ENCODE results near the gene CFAP43.
A peak's percentile ranks its signal among the peaks of the same experiment; 100 is the strongest.

CFAP43 gene

GRCh38 chr10:104090611-104091010 is 141.6 kb downstream of the CFAP43 start:
- no peak for DNase-seq

- no peak for DNase-seq
Observed at GRCh38 chr10:104089621-104090020, 142.5 kb downstream of the CFAP43 start.

GRCh38 chr10:104088239-104088638 is 143.9 kb downstream of the CFAP43 start:
- no peak for DNase-seq

- DNase-seq: no peak
Observed at GRCh38 chr10:104085801-104086400, 146.3 kb downstream of the CFAP43 start, which contains the start of gene COL17A1. Gene COL17A1, minus strand, starts transcription at chr10:104085880. Its CDS starts 5,207 bp downstream, at chr10:104080673.

GRCh38 chr10:104084482-104085142 is 147.6 kb downstream of the CFAP43 start:
- DNase-seq: no peak

- DNase-seq: no peak
Observed at GRCh38 chr10:104081998-104082397, 150.2 kb downstream of the CFAP43 start.

GRCh38 chr10:104080762-104081161 is 151.4 kb downstream of the CFAP43 start:
- peak; percentile 24 for DNase-seq
